SH-SY5Y (cell line): Measurements from ENCODE around the gene TMEM190.

ENCODE experiments used
- GATA2 ChIP-seq: IDR thresholded peaks from 2 replicates; pipeline ENCODE4 v1.6.1; 2011; ENCODE audit warnings: mild to moderate bottlenecking, low read depth, low read length
- GATA3 ChIP-seq: IDR thresholded peaks from 2 replicates; pipeline ENCODE4 v1.6.1; 2011; ENCODE audit warnings: low read depth, mild to moderate bottlenecking, low read length, moderate library complexity

- no peak for TF ChIP-seq GATA3
- no peak for TF ChIP-seq GATA2
Observed at GRCh38 chr19:55386493-55386971, 9.9 kb downstream of the TMEM190 start.
